HG03469 (cell line): ENCODE measurements around the gene DAAM1.

Experiments used
- ATAC-seq: cut with Tn5 transposase; IDR thresholded peaks from one replicate; pipeline ENCODE4 v1.9.1; 2021; ENCODE audit warnings: mild to moderate bottlenecking, moderate library complexity, moderate number of reproducible peaks; ENCODE audit not compliant: unreplicated experiment

The DAAM1 gene

DNA sequence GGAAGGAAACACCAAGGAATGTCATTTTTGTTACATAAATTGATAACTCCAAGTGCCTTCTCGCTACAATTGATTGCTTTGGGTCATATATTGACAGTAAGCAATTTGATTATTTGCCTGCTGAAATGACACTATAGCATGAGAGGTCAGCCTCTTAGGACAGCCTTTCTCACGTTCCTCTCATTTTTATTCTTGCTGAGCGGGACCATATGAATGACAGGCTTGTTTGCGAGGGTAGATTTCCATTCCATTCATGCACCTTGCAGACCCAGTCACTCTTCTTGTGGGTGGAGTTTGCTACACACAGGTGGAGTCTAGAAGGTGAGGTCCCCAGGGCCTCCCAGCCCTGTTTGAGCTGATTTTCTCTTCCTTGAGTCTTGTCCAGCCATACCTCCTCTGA, 27.3 kb downstream of the DAAM1 start:
- ATAC-seq, result no peak

DNA sequence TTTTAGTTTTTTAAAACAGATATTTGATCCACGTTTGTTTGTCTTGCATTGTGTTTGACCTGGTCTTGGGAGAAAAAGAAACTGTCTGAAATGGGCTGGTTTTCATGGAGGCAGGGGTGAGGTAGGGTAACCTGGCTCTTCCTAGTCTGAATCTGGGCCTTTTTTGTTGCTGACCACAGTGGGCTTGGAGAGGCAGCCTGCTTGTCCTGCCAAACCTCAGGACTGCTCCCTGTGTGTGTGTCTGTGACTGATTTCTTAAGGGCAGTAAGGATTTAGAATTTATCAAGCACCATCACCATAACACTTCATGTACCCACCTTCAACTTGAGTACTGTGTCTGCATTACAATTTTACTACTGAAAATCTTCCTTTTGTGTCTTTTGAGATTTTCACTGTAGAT, 28.5 kb downstream of the DAAM1 start:
- no peak for ATAC-seq

DNA sequence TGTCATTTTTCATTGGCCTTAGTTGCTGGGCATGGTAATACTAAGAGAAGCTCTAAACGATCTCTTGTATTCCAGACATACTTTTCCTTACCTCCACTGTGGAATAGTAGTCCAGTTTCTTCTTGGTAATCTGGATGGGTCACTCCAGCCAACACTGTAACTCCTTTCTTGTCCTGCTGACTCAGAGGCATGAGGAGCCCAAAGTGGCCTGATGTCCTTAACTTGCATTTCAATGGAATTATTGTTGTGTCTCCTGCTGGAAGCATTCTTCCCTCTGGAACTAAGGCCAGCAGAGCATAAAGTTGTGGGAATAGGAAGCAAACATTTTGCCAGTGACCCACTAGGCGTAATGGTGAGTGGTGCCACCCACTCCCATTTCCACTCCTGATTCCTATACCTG, 33.1 kb downstream of the DAAM1 start:
- ATAC-seq, result no peak

DNA sequence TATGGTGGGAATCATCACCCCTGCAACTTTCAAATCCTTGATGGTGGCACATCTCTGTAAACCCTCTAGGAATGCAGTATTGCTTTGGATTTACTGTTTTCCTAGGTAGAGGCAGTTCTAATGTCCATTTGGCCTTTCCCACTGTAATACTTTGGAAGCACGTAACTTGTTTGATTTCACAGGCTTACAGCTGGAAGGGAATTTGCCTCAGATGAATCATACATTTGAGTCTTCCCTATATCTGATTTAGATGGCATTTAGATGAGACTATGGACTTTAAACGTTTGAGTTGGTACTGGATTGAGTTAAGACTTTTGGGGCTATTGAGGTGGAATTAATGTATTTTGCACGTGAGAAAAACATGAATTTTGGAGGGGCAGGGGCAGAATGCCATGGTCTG, 35.9 kb downstream of the DAAM1 start:
- no peak for ATAC-seq

DNA sequence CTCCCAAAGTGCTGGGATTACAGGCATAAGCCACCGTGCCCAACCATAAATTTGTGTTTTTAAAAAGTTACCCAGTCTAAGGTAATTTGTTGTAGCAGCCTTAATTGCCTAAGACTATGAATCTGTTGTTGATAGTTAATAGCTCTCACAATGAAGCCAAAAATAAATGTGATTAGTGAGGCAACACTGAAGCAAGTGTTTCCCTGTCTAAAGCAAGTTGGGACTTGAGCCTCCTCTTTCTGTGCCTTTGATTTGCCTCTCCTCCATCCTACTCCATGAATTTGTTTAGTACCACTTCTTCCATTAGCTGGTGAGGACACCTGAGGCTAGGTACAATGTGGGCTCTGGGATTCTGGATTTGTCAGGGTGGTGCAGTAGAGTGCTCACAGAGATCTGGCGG, 36.8 kb downstream of the DAAM1 start:
- ATAC-seq, result no peak

DNA sequence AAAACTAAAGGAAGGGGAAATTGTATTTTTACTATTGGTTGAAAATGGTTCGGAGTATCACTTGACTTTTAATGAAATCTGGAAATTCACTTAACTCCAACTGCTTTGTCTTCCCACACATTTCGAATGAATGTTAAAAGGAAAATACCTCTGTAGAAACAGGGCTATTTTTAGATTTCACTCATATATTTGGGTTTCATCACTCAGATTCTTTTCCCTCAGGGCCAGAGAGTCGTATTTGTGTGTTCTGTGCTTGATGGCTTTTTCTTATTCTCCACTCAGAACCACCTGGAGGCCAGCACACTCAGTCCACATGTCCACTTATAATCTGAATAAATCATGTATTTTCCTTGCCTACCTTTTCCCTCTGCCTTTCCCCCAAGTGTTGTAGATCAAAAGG, 40.0 kb downstream of the DAAM1 start:
- ATAC-seq, result no peak

DNA sequence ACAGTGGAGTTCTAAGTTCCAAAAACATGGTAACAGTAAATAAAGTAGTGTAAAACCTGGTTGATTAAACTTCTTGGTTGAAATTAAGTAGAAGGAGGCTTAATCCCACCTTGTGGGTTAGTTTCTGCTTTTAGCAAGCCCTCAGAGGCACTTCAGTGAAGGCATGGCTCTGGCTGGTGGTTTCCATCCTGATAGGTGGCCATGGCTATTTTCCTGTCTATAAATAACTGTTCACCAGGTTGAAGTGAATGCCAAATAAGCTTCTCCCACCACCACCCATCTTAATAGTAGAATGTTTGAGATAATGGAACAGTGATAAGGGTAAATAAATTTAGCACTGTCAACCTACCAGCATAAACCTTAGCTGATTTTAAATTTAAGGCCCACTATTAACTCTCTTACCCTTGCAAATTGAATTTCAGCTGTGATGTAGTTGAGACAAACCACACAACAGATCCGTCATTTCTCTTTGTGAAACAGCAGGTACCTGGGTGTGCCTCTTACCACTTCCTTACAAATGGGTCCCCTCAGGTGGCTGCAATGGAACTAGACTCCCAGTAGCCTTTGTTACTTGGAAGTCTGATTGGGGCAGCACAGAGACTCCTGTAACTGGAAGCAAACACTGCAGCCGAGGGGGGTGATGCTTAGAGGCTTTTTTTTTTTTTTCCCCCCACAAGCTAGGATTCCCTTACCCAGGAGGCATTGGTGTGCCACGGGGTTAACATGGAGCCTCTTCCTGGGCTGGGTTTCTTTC, 41.4 kb downstream of the DAAM1 start:
- no peak for ATAC-seq

DNA sequence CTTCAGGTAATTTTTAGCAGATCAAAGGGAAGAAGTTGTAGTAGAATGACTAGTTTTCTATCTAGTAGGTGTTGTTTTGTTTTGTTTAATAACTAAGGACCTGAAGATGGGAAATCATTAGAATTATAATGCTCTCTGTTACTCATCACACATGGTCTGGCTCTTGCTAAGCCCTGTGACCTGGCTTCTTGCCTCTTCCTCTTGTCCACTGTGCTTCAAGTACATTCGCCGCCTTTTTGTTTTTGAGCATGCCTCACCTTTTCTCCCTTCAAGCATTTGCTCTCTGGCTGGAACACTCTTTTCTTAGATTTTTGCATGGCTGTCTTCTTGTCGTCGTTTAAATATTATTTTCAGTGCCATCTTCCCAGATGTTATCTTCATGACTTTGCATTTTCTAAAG, 47.7 kb downstream of the DAAM1 start:
- ATAC-seq, result no peak

DNA sequence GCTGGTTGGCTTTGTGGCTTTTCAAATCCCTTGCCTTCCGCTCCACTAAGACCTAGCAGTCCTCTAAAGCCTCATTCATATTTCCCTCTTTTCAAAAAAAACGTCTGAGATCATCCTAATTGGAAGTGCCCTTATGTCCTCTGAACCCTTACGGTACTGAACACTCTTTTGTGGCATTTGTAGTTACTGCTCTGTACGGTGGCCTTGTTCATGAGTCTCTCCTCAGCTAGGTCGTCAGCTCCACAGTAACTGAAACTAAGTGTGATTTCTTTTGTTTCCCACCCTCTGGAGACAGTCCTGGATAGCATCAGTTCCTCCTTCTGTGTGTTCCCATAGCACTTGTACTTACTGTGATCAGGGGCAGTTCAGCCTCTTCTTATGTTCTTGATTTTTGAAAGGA, 49.7 kb downstream of the DAAM1 start:
- ATAC-seq, result no peak

DNA sequence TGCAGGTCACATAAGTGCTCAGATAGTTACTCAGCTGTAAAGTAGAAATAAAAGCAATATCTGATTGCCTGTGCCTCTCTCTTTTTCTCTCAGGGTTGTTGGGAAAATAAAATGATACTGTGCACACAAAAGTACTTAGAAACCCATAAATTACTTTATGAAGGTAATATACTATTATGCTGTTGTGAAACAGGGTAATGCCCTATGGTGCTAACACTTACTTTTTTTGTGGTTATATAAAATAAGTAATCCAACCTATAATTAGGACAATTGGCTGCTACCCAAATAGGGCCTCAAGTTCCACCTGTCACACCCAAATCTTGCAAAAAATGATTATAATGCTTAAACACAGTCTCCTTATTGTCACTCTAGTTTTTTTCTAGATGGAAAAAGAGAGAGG, 50.6 kb downstream of the DAAM1 start:
- ATAC-seq, result no peak

DNA sequence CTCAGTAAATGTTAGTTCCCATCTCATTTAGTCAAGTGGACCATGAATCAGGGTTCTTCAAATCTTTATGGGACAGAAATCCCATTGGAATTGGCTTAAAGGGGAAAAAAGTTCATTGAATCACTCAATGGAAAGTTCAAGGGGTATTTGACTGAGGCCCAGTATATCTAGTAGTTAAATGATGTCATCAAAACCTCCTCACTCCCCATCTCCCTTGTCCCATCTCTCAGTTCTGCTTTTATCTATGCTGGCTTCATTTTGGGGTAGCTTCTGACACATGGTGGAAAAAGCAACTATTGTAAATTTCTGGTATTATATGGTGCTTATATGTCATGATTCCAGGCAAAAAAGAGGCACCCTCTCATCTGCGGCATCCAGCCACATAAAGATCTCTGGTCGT, 51.9 kb downstream of the DAAM1 start:
- ATAC-seq, result peak; percentile 89

DNA sequence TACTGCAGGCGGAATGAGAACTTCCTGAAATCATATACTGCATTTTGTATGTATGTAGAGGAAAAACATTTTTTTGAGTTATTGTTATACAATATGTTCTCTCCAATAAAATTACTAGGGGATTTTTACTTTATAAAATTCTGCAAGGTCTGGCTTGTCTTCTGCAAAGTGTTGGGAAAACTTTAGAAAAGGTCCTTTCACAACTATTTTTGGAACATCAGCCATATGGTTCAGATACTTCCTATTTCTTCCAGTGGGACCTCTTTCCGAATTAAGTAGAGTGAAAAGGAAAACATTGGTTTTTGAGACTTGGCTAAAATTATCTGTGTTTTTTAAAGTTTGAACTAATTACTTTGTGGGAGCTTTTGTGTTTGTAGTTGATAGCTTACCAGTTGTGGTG, 52.7 kb downstream of the DAAM1 start:
- ATAC-seq, result no peak

DNA sequence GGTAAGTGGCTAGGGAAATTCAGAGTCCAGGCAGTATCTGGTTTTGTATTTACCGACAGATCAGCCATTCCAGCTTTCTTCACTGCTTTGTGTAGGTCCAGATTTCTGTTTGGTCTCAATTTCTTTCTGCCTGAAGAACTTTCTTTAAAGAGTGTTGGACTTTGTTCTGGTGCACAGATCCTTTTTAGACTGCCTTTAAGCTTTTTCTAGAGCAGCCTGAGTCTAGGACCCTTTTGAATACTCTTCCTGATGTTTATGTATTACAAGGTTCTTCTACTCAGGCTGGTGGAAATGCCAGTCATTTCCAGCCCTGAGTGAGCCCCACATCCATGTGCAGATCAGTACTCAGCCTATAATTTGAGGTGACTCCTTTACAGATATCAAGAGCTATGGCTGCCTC, 54.7 kb downstream of the DAAM1 start:
- no peak for ATAC-seq

DNA sequence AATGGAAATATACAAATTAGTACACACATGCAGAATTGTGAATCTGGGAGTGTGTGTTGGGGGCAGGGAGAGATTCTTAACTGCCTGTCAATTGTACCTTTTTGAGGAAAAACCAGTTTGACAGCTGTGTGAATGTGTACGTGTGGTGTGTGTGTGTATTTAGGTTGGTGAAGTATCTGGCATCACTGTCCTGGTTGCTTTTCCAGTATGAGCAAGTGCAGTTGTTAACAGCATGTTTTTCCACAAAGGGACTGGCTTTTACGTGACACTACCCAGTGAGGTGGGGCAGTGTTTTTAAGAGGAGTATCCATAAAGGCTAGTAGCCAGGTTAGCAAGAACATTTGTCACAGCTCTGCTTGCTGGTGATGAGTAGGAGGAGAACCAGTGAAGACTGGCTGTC, 56.1 kb downstream of the DAAM1 start:
- ATAC-seq, result no peak

DNA sequence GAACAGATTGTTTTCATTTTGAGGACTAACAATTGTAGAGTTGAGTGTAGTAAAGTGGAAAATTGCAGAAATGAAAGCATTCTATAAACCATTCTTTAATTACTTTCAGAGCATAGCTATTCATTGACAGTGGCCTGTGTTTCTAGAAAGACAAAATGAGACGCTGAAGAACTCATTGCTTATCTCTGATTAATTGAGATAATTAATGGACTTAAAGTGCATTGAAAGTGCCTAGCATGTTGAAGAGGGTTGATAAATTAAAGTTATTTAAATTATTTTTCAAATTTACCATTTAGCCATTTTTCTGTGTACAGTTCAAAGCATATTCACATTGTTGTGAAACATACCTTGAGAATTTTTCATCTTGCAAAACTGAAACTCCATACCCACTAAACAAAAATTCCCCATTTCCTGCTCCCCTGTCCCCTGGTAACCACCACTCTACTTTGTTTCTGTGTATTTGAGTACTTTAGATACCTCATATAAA, 57.4 kb downstream of the DAAM1 start:
- peak; percentile 79 for ATAC-seq

DNA sequence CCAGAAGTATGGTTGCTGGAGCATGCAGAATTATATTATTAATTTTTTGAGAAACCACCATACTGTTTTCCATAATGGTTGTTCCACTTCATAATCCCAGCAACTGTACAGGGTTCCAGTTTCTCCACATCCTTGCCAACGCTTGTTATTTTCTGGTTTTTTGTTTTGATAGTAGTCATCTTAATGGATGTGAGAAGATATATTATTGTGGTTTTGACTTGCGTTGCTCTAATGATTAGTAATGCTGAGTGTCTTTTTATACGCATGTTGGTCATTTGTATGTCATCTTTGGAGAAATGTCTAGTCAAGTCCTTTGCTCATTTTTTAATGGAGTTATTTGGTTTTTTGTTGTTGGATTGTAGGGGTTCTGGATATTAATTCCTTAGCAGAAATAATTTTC, 58.1 kb downstream of the DAAM1 start:
- ATAC-seq, result no peak

DNA sequence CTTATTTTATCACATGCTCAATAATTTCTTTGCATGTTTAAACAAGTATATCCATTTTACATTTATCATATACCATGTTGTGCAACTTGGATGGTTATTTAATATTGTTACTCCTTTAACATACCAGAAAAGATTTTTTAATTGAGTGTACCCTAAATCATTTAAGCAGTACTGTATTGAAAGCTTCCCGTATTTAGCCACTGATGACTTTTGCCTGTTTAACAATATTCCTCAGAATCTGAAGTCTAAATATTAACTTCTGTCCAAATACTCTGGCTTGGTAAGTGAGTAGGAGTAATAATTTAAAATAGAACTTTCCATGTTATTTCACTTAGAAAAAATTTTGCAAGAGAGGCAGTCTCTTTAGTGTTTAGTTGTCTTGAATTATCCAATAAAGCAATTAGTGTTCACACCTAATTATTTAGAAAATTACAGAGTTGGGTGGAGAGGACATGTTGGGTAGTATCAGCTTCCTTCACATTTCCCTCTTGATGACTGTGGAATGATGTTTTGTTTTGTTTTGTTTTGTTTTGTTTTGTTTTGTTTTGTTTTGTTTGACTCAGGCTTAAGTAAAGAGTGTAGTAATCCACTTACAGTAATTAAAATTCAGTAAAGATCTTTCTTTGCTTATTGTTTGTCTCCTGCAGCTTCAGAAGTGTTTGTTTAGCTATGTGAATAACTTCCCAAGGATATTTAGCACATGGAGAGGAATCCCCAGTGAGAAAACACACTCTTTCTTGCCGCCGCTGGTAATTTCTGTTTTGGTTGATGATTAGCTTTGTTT, 59.5 kb downstream of the DAAM1 start:
- no peak for ATAC-seq

DNA sequence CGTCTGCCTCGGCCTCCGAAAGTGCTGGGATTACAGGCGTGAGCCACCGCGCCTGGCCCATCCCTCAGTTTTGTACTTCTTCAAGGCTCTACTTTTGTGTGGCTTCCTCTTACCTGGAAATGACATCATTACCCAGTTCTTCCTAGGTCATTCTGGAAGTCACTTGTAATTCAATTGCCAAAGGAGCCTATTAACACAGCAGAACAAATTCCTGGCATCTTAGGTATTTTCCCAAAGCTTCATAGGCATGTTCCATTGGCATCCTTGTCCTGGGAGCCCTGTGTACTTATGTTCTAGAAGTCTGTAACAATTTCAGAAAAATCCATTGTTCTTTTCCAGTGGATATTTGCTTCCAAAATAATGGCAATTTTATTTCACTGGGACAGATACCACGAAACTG, 60.6 kb downstream of the DAAM1 start:
- ATAC-seq, result no peak

DNA sequence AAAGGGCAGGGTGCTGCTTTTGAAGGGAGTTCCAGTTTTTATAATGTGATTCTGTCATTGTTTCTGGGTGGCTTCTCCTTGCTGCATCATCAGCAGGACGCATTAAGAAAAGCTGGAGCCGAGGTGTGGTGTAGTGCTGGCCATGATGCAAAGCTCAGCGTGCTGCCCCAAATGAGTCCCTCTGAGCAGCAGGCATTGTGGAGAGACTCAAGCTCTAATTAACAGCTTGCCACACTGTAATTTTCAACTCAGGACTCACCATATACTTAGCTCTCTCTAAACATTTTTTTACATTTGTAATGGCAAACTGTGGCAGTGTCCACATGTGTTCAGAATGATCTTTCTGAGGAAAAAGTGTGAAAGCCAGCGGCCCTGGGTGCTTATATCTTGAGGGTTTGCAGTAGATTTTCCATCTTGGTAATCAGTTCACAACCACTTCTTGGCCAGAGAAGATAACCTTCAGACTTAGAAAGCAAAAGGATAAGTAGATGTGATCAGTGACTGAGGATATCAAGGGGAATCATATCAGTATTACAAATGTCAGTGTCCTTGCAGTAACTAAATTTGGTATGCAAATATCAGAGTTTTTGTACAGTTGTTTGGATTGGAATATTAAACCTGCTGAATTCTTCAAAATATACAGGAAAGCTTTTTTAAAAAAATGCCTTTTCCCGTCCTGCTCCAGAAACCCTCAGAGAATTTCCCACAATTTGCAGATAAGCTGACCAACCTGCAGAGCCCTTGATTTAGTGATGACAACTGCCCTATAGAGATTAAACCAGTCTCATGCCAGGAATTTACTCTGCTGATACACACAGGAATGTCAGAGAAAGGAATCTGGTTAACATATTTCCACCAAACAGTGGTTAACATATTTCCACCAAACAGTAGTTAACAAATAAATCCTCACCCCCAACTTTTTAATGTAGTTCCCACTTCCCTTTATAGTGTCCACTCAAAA, 63.6 kb downstream of the DAAM1 start:
- ATAC-seq, result no peak

DNA sequence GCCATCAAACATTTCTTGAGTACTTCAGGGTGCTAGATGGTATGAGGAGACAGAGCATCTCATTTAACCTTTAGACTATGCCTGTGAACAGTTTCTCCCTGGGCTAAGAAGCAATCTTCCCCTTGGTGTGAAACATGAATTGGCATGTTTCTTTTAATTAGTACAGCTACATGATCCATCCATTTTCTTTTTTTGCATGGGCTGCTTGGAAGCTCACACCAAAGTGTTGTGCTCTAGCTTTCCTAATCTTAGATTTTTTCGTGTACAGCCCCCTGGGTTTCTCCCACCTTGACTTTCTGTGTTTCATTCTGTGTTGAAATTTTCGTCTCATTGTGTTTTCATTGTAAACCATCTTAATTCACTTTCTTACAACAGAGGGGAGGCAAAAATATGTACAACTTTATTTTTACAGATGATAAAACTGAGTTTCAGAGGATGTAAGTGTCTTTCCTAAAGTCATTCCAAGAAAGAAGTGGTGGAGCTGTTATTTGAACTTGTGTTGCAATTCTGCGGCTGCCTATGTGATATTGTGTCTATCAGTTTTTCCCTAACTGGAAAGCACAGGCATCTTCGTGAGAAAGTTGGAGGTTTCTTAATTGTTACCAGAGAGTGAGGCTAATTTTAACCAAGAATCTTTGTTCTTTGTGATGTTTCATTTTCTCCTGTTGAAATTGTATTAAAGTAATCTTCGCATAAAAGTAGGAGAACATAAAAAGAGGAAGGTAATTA, 64.5 kb downstream of the DAAM1 start:
- no peak for ATAC-seq

DNA sequence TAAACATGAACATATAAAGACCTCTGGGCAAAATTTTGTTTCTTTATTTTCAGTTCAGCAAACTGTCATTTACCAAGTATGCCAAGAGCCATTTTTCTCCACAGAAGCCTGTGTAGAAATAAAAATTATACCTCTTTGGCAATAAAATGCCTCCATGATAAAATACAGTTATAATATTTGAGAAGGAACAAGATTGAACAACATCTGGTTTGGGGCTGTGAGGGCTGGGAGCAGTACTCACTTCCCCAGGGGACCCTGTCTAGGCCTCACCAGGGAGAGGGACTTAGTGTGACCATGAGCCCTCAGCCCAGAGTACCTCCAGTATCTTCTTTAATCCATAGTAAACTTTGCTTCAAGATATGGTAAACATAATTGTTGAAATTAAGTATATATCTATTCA, 65.1 kb downstream of the DAAM1 start:
- no peak for ATAC-seq
